A549 (cell line): ENCODE measurements around the gene CLCN7. TPM values are rescaled to one million over a fixed set of nuclear protein-coding genes. Genes with fewer than 3 reads are reported as not detected.

Experiments used
- ATAC-seq, 2 experiments: fragments of 200-7000 bp in 1 of 2; fragments of >200 bp in 1 of 2; cut with Nextera tagmentation in 1 of 2; cut with Tn5 transposase in 1 of 2; 3 replicates each; pipeline versions ENCODE4 v1.8.0 to v1.9.1; 2018 to 2020; ENCODE audit warnings: mild to moderate bottlenecking in 1 of 2, moderate library complexity in 1 of 2
- CTCF ChIA-PET: fragments of 300-600 bp; sonication (Branson Sonifier 250); formaldehyde crosslinking; extraction: SDS; loops from one replicate; lab custom pipeline; 2021; ENCODE audit warnings: antibody characterized with exemption, inconsistent platforms; lab: Yijun Ruan, JAX
- POLR2A ChIA-PET: fragments of 350-600 bp; formaldehyde crosslinking; extraction: SDS; loops from one replicate; lab custom pipeline; 2021; ENCODE audit warnings: antibody characterized with exemption, inconsistent platforms; lab: Yijun Ruan, JAX
- DNase-seq, 2 experiments: peaks; one replicate each; pipeline versions ENCODE4 v3.0.0 to v3.0.0-alpha.2; 2011 to 2016; ENCODE audit warnings: low read depth in 1 of 2, low spot score in 1 of 2
- FAIRE-seq: peaks from 2 replicates; lab custom pipeline; 2011; peaks lifted over from hg19 to GRCh38; lab: Jason Lieb, UNC
- H3K27ac ChIP-seq, 2 experiments: fragments of >200 bp; sonication (Bioruptor Twin); formaldehyde crosslinking; 3 replicates each; pipeline ENCODE4 v1.5.1; 2016 to 2017
- H3K4me1 ChIP-seq: fragments of >200 bp; sonication (Bioruptor Twin); formaldehyde crosslinking; 3 replicates; pipeline ENCODE4 v1.6.1; 2016
- H3K4me2 ChIP-seq: fragments of >200 bp; sonication (Bioruptor Twin); formaldehyde crosslinking; 3 replicates; pipeline ENCODE4 v1.6.1; 2016
- H3K4me3 ChIP-seq: fragments of >200 bp; sonication (Bioruptor Twin); formaldehyde crosslinking; 3 replicates; pipeline ENCODE4 v1.5.1; 2016
- H3K9me3 ChIP-seq: fragments of >200 bp; sonication (Bioruptor Twin); formaldehyde crosslinking; 3 replicates; pipeline ENCODE4 v1.6.1; 2016
- BHLHE40 ChIP-seq: IDR thresholded peaks from 2 replicates; pipeline ENCODE4 v1.6.1; 2012; ENCODE audit warnings: low read depth, low read length, inconsistent platforms
- CBX8 ChIP-seq: fragments of 200-600 bp; sonication (generic); IDR thresholded peaks from 2 replicates; pipeline ENCODE4 v1.6.1; 2016
- CHD2 ChIP-seq: fragments of 150-350 bp; IDR thresholded peaks from 2 replicates; pipeline ENCODE4 v1.6.1; 2014; ENCODE audit warnings: low read length; ENCODE audit not compliant: partially characterized antibody
- CHD4 ChIP-seq: fragments of 200-600 bp; sonication (generic); IDR thresholded peaks from 2 replicates; pipeline ENCODE4 v1.6.1; 2016; ENCODE audit warnings: antibody characterized with exemption, mild to moderate bottlenecking, borderline replicate concordance
- E2F6 ChIP-seq: IDR thresholded peaks from 2 replicates; pipeline ENCODE4 v1.6.1; 2012; ENCODE audit warnings: low read depth, borderline replicate concordance
- EHF ChIP-seq: fragments of 250-450 bp; sonication (Bioruptor Pico); IDR thresholded peaks from 2 replicates; pipeline ENCODE4 v1.5.0; 2020; ENCODE audit warnings: mild to moderate bottlenecking
- EP300 ChIP-seq, 2 experiments: fragments of >200 bp; sonication (Bioruptor Twin); formaldehyde crosslinking; IDR thresholded peaks; 2 replicates in 1 of 2; 3 replicates in 1 of 2; pipeline ENCODE4 v1.6.1; 2016 to 2017
- FOSB ChIP-seq: fragments of 250-450 bp; sonication (Bioruptor Pico); IDR thresholded peaks from 2 replicates; pipeline ENCODE4 v1.5.0; 2020; ENCODE audit warnings: mild to moderate bottlenecking, moderate library complexity
- GATA3 ChIP-seq: IDR thresholded peaks from 2 replicates; pipeline ENCODE4 v1.6.1; 2012; ENCODE audit warnings: borderline replicate concordance
- HDAC2 ChIP-seq: fragments of 200-600 bp; sonication (generic); IDR thresholded peaks from 2 replicates; pipeline ENCODE4 v1.6.1; 2016
- HMGXB4 ChIP-seq: fragments of 250-450 bp; sonication (Bioruptor Pico); IDR thresholded peaks from 2 replicates; pipeline ENCODE4 v1.5.0; 2021; ENCODE audit warnings: mild to moderate bottlenecking, moderate library complexity, borderline replicate concordance
- HOXA7 ChIP-seq: fragments of 250-450 bp; sonication (Bioruptor Pico); IDR thresholded peaks from 2 replicates; pipeline ENCODE4 v1.5.0; 2020; ENCODE audit warnings: mild to moderate bottlenecking, moderate library complexity
- KDM1A ChIP-seq: fragments of 200-600 bp; sonication (generic); IDR thresholded peaks from 2 replicates; pipeline ENCODE4 v1.6.1; 2016; ENCODE audit warnings: low read depth, mild to moderate bottlenecking
- KDM5A ChIP-seq: fragments of 200-600 bp; sonication (generic); IDR thresholded peaks from 2 replicates; pipeline ENCODE4 v1.6.1; 2016; ENCODE audit warnings: antibody characterized with exemption, mild to moderate bottlenecking
- NFE2L2 ChIP-seq: fragments of 150-350 bp; conservative IDR thresholded peaks from 2 replicates; pipeline ENCODE4 v1.6.1; 2014; ENCODE audit warnings: low read length
- NR3C1 ChIP-seq: fragments of >200 bp; sonication (Bioruptor Twin); formaldehyde crosslinking; IDR thresholded peaks from 3 replicates; pipeline ENCODE4 v1.6.1; 2017
- RCOR1 ChIP-seq: fragments of 150-350 bp; IDR thresholded peaks from 2 replicates; pipeline ENCODE4 v1.6.1; 2014; ENCODE audit warnings: antibody characterized with exemption, low read length, low read depth
- TFCP2L1 ChIP-seq: fragments of 250-450 bp; sonication (Bioruptor Pico); IDR thresholded peaks from 2 replicates; pipeline ENCODE4 v1.5.0; 2021; ENCODE audit warnings: mild to moderate bottlenecking
- TP53 ChIP-seq: fragments of 250-450 bp; sonication (Bioruptor Pico); IDR thresholded peaks from 2 replicates; pipeline ENCODE4 v1.5.0; 2021; ENCODE audit warnings: mild to moderate bottlenecking, moderate library complexity
- USF2 ChIP-seq: fragments of 450-650 bp; IDR thresholded peaks from 2 replicates; pipeline ENCODE4 v1.6.1; 2014; ENCODE audit warnings: antibody characterized with exemption
- ZC3H11A ChIP-seq: fragments of 450-650 bp; IDR thresholded peaks from 2 replicates; pipeline ENCODE4 v1.6.1; 2014; ENCODE audit warnings: antibody characterized with exemption, mild to moderate bottlenecking
- ZNF302 ChIP-seq: fragments of 250-450 bp; sonication (Bioruptor Pico); IDR thresholded peaks from 2 replicates; pipeline ENCODE4 v1.9.0; 2021; ENCODE audit warnings: inconsistent platforms, mild to moderate bottlenecking, moderate library complexity
- WGBS: methylation state at CpG from one replicate; pipeline ENCODE4 v1.1.6; 2017; ENCODE audit errors: missing lambda C conversion rate; 5-methylcytosine and 5-hydroxymethylcytosine counted together
- polyA plus RNA-seq, 4 experiments: library from polyadenylated mRNA; depleted of rRNA in 3 of 4; stranded (reverse); fragments of >200 nt; fragmentation: RNase III in 1 of 4; extraction: RNeasy Plus Mini Kit Qiagen cat#74134 plus additional on column Dnase treatment in 1 of 4; gene quantifications; 2 replicates in 3 of 4; 3 replicates in 1 of 4; pipeline ENCODE4 v1.2.3, GENCODE V29; 2011 to 2017

Gene CLCN7
- polyA plus RNA-seq, 2 of the 4 experiments (the other 2 are of a cell fraction), result 17.2 to 69.7 TPM

GRCh38 chr16:1509307-1510221 is 34.7 kb upstream of the CLCN7 start:
- ATAC-seq, result no peak
- Histone ChIP-seq H3K9me3 (peaks cover 8% of the 10 kb centered on the region), H3K27ac (no peak overlapping the region), H3K4me3 (no peak overlapping the region), H3K4me2 (no peak overlapping the region), H3K4me1 (no peaks in the 10 kb centered on the region)
- ChIA-PET CTCF (interaction anchor here (1.2 kb wide), 1 partner anchor 10 kb away, joined by 4 read pairs; no protein-coding TSS in a partner anchor), POLR2A (no interaction called here)
- DNase-seq, result no peak
- WGBS, result 92% methylated on average over 20 of the region's 44 CpGs
- no peak for FAIRE-seq
- TF ChIP-seq E2F6, result no peak
- TF ChIP-seq ZNF302 (CRISPR knock-in tag), result no peak
- no peak for TF ChIP-seq USF2
- no peak for TF ChIP-seq ZC3H11A
- no peak for TF ChIP-seq HMGXB4 (CRISPR knock-in tag)
- TF ChIP-seq, all 56 proteins: peak for 0

- Histone ChIP-seq H3K4me3 (no peak overlapping the region), H3K27ac (no peak overlapping the region), H3K4me2 (no peak overlapping the region), H3K4me1 (no peaks in the 10 kb centered on the region), H3K9me3 (no peaks in the 10 kb centered on the region)
- DNase-seq (no peak), ATAC-seq (no peak), FAIRE-seq (no peak)
- 86% methylated on average over 16 of the region's 24 CpGs for WGBS
- no peak for TF ChIP-seq CBX8
- TF ChIP-seq HDAC2, result no peak
- CTCF ChIA-PET, result interaction anchor here (1.2 kb wide), 1 partner anchor 10 kb away, joined by 4 read pairs; no protein-coding TSS in a partner anchor
- POLR2A ChIA-PET, result no interaction called here
Measured at GRCh38 chr16:1508494-1509187, 33.8 kb upstream of the CLCN7 start.

GRCh38 chr16:1506494-1507213 is 31.8 kb upstream of the CLCN7 start:
- Histone ChIP-seq H3K27ac (no peak overlapping the region), H3K4me1 (no peaks in the 10 kb centered on the region), H3K4me2 (no peak overlapping the region), H3K4me3 (no peak overlapping the region), H3K9me3 (no peaks in the 10 kb centered on the region)
- FAIRE-seq (no peak), DNase-seq (no peak), ATAC-seq (no peak)
- ChIA-PET CTCF (no interaction called here), POLR2A (no interaction called here)
- 90% methylated on average over 19 of the region's 37 CpGs for WGBS
- TF ChIP-seq FOSB (CRISPR knock-in tag) (no peak), EHF (no peak), GATA3 (no peak), TFCP2L1 (CRISPR knock-in tag) (no peak), EP300 (IDR thresholded peaks at IDR 0.05) (no peak), KDM5A (no peak), HMGXB4 (CRISPR knock-in tag) (no peak), NFE2L2 (no peak), KDM1A (no peak), TP53 (CRISPR knock-in tag) (no peak), HOXA7 (CRISPR knock-in tag) (no peak), NR3C1 (no peak), CHD4 (no peak), BHLHE40 (no peak), CHD2 (no peak), RCOR1 (no peak)
